ENCODE data around the gene IFIT2.
"Not testable (repeated sequence)": the region's sequence is repeated elsewhere in the genome, so short reads cannot be mapped to it uniquely, and the experiment has no call there.

IFIT2 gene

GRCh38 chr10:89343089-89343767 is 41.4 kb downstream of the IFIT2 start:
- DNase-seq = no peak

GRCh38 chr10:89344156-89344555 is 42.3 kb downstream of the IFIT2 start:
- no peak for DNase-seq

- DNase-seq = no peak
These were observed 43.6 kb downstream of the IFIT2 start for GRCh38 chr10:89345367-89346000.

GRCh38 chr10:89346405-89347254 is 44.8 kb downstream of the IFIT2 start:
- DNase-seq = no peak

GRCh38 chr10:89347701-89348457 is 46.0 kb downstream of the IFIT2 start:
- DNase-seq = no peak

GRCh38 chr10:89348481-89348880 is 46.6 kb downstream of the IFIT2 start:
- no peak for DNase-seq

GRCh38 chr10:89348975-89349374 is 47.1 kb downstream of the IFIT2 start:
- DNase-seq = no peak

GRCh38 chr10:89350631-89351315 is 48.9 kb downstream of the IFIT2 start:
- DNase-seq = not testable (repeated sequence)

GRCh38 chr10:89351412-89351779 is 49.5 kb downstream of the IFIT2 start:
- no peak for DNase-seq

GRCh38 chr10:89351780-89352597 is 50.1 kb downstream of the IFIT2 start:
- no peak for DNase-seq

- no peak for DNase-seq
These were observed 51.0 kb downstream of the IFIT2 start for GRCh38 chr10:89352802-89353201.

GRCh38 chr10:89355394-89355931 is 53.6 kb downstream of the IFIT2 start:
- DNase-seq = no peak

- DNase-seq = no peak
These were observed 55.2 kb downstream of the IFIT2 start for GRCh38 chr10:89357096-89357495.

GRCh38 chr10:89357975-89358374 is 56.1 kb downstream of the IFIT2 start:
- no peak for DNase-seq
